ENCODE measurements around the gene SDK2. TPM values are rescaled to one million over a fixed set of nuclear protein-coding genes. Genes with fewer than 3 reads are reported as not detected.

The SDK2 gene
- total RNA-seq, 1 experiment from 2014 or later: not detected

DNA sequence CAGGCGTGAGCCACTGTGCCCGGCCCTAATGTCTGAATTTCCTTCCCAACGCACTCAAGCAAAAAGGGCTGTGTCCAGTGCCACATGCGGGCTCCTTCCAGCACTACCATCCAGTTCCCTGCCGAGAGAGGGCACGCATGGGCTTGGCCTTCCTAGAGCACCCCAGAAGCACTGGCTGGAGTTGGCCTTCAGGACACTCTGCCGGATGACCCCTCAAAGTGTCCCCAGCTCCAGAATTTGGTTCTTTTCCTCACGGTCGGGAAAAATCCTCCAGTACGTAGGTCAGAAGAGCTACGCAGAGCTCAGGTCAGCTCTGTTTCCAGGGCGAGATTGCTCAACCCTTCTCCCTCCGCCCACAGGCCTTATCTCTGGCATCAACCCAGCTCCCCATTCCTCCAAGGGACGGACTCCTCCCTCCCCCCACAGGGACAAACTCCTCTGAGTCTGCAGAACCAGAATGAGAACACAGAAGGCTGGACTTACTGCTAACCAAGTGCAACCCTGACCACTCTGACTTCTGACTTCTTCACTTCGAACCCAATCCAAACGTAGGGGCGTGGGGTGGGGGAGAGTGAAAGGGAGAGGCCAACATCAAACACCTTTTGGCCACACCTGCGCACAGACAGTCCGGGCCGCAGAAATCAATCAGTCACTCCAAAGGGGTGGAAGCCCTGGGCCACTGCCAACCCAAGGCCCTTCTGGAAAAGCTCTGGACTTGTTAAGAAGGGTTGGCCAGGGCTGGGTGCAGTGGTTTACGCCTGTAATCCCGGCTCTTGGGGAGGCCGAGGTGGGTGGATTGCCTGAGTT, 336.0 kb downstream of the SDK2 start:
- Histone ChIP-seq H3K9ac (ENCODE audit: low read length) (no peak overlapping the region), H3K4me3 (ENCODE audit: low read length) (no peak overlapping the region), H3K36me3 (ENCODE audit: insufficient read depth, low read length) (no peaks in the 10 kb centered on the region)

DNA sequence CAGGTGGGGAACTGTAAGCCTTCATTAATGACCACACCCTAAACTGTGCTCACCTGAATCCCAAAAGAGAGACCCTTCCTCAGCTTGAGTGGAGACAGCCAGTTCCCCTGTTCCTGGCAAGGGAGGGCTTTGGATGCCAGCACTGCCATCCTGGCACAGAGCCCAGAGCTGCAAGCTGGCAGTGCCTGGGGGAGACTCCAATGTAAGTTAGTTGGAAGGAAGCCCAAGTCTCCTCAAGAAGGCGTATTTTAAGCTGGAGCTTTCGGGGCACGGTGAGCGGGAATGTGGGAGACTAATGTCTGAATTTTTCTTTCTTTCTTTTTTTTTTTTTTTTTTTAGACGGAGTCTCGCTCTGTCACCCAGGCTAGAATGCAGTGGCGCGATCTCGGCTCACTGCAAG, 337.1 kb downstream of the SDK2 start:
- Histone ChIP-seq H3K27ac (ENCODE audit: low read length) (no peak overlapping the region), H3K4me3 (ENCODE audit: low read length) (no peak overlapping the region), H3K4me1 (ENCODE audit: low read length) (no peaks in the 10 kb centered on the region), H3K79me2 (ENCODE audit: low read length) (no peaks in the 10 kb centered on the region), H3K4me2 (ENCODE audit: low read depth, low read length, poor library complexity, severe bottlenecking) (no peak overlapping the region), H2AFZ (ENCODE audit: low read length) (no peak overlapping the region), H3K9me3 (ENCODE audit: low read length) (no peaks in the 10 kb centered on the region), H4K20me1 (ENCODE audit: insufficient read depth, low read depth, low read length) (no peaks in the 10 kb centered on the region), H3K36me3 (ENCODE audit: insufficient read depth, low read length) (no peaks in the 10 kb centered on the region), H3K27me3 (ENCODE audit: low read length) (no peaks in the 10 kb centered on the region), H3K9me2 (replicated peaks; ENCODE audit: insufficient read depth, low read length) (no peaks in the 10 kb centered on the region), H3K9ac (ENCODE audit: low read length) (no peak overlapping the region)
- no peak for DNase-seq

More for the DNA sequence above, 336.0 kb downstream of the SDK2 start:
- Histone ChIP-seq H3K27ac (ENCODE audit: low read length) (no peak overlapping the region), H3K9me2 (replicated peaks; ENCODE audit: insufficient read depth, low read length) (no peaks in the 10 kb centered on the region), H3K9me3 (ENCODE audit: low read length) (no peaks in the 10 kb centered on the region), H3K79me2 (ENCODE audit: low read length) (no peaks in the 10 kb centered on the region), H4K20me1 (ENCODE audit: insufficient read depth, low read depth, low read length) (no peaks in the 10 kb centered on the region), H3K4me1 (ENCODE audit: low read length) (no peaks in the 10 kb centered on the region), H3K27me3 (ENCODE audit: low read length) (no peaks in the 10 kb centered on the region), H3K4me2 (ENCODE audit: low read depth, low read length, poor library complexity, severe bottlenecking) (no peak overlapping the region), H2AFZ (ENCODE audit: low read length) (no peak overlapping the region)
- DNase-seq: no peak

DNA sequence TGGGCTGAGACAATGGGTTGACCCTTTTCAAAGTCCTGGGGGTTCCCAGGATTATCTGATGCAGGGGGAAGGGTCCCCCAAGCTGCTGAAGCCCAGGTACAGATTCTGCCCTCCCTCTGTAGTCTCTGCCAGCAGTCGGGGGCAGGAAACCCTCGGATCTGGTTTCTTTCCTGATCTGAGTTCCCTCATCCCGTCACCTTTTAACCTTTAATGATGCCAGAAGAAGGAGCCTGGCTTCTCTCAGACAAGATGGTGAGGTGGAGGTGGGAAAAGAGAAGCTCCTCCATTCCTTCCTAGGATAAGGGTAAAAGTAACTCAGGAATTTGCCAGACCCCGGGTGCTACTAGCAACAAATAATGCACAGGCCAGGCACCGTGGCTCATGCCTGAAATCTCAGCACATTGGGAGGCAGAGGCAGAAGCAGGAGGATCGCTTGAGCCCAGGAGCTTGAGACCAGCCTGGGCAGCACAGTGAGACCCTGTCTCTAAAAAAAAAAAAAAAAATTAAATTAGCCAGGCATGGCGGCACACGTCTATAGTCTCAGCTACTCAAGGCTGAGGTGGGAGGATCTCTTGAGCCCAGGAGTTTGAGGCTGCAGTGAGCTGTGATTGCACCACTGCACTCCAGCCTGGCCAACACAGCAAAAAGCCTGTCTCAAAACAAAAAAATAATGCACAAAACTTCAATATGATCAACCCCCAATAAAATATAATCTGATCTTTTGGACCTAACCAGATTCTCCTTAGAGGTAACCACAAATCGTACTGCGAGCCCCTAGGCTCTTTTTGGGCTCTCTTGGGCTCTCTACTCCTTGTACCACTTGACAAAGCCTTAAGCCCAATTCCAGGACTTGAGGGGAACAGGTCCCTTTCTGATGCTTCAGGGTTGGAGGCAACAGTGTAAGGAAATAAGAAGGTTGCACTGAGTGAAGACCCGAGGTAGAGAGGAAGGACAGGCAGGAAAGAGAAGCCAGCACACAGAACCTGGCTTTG, 338.1 kb downstream of the SDK2 start:
- DNase-seq: no peak
- Histone ChIP-seq H3K79me2 (ENCODE audit: low read length) (no peaks in the 10 kb centered on the region), H3K4me3 (ENCODE audit: low read length) (no peak overlapping the region), H3K4me2 (ENCODE audit: low read depth, low read length, poor library complexity, severe bottlenecking) (no peak overlapping the region), H3K4me1 (ENCODE audit: low read length) (no peaks in the 10 kb centered on the region), H3K36me3 (ENCODE audit: insufficient read depth, low read length) (no peaks in the 10 kb centered on the region), H3K9ac (ENCODE audit: low read length) (no peak overlapping the region), H4K20me1 (ENCODE audit: insufficient read depth, low read depth, low read length) (no peaks in the 10 kb centered on the region), H3K27ac (ENCODE audit: low read length) (no peak overlapping the region), H3K9me3 (ENCODE audit: low read length) (no peaks in the 10 kb centered on the region), H3K9me2 (replicated peaks; ENCODE audit: insufficient read depth, low read length) (no peaks in the 10 kb centered on the region), H3K27me3 (ENCODE audit: low read length) (no peaks in the 10 kb centered on the region), H2AFZ (ENCODE audit: low read length) (no peak overlapping the region; the same call in 1 of the 2 replicates)

DNA sequence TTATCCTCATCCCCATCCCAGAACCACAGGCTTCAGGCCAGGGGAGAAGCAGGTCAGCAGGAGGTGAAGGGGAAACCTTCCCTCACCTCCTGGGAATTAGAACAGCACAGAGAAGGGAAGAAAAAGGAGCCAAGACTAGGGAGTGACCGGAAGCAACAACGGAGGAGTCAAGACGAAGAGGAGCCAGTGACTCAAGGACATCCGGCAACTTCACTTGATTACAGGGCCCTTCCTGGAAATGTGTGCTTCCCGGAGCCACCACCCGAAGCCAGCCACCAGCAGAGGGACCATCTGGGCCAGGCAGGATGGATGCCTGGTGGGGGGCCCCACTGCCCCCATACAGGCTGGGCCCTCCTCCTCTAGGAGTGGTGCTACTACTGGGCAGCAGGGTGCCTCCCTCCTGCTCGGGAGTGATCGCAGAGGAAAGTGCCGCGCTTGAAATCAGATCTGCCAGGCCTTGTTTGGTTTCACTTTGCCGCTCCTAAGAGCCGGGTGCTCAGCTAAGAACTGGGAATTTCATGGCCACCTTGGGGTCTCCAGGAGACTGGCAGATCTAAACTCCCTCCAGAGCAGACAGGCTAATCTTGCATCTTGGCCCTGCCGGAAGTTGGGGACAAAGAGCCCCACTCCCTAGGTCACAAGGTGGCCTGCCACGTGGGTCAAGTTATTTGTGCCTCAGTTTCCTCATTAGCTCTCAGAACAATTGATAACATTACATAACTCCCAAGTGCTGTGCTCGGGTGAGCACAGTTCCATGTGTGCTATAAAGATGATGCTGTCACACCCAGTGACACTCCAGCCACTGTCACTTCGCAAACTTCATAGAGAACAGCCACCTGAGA, 339.1 kb downstream of the SDK2 start:
- Histone ChIP-seq H3K4me2 (ENCODE audit: low read depth, low read length, poor library complexity, severe bottlenecking) (no peak overlapping the region), H3K9me2 (replicated peaks; ENCODE audit: insufficient read depth, low read length) (no peaks in the 10 kb centered on the region), H3K27me3 (ENCODE audit: low read length) (no peaks in the 10 kb centered on the region), H3K27ac (ENCODE audit: low read length) (no peak overlapping the region), H3K36me3 (ENCODE audit: insufficient read depth, low read length) (no peaks in the 10 kb centered on the region), H3K9ac (ENCODE audit: low read length) (no peak overlapping the region), H3K4me3 (ENCODE audit: low read length) (no peak overlapping the region), H2AFZ (ENCODE audit: low read length) (no peak overlapping the region), H3K79me2 (ENCODE audit: low read length) (no peaks in the 10 kb centered on the region), H3K9me3 (ENCODE audit: low read length) (no peaks in the 10 kb centered on the region), H3K4me1 (ENCODE audit: low read length) (no peaks in the 10 kb centered on the region), H4K20me1 (ENCODE audit: insufficient read depth, low read depth, low read length) (no peaks in the 10 kb centered on the region)
- no peak for DNase-seq

DNA sequence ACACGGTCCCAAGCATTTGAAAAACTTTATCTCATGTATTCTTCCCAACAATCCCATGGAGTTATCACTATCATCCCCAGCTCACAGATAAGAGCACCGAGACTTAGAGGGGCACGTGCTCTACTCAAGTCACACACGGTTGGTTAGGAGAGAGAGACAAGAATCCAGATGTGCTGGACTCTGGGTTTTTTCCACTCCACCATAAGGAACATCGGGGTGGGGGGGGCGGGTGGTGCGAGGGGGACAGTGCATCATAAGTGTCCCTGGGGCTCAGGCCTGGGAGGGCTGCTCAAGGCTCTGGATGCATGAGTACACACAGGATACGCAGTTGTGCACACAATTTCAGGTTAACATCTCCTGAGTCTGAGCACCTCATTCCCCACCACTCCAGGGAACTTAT, 339.8 kb downstream of the SDK2 start:
- DNase-seq: no peak
- H3K36me3 ChIP-seq (ENCODE audit: insufficient read depth, low read length): no peaks in the 10 kb centered on the region
- no peaks in the 10 kb centered on the region for H4K20me1 ChIP-seq (ENCODE audit: insufficient read depth, low read depth, low read length)
- no peak overlapping the region for H3K9ac ChIP-seq (ENCODE audit: low read length)
- H2AFZ ChIP-seq (ENCODE audit: low read length): no peak overlapping the region
- no peaks in the 10 kb centered on the region for H3K9me3 ChIP-seq (ENCODE audit: low read length)
- no peaks in the 10 kb centered on the region for H3K27me3 ChIP-seq (ENCODE audit: low read length)
- no peaks in the 10 kb centered on the region for H3K9me2 ChIP-seq (replicated peaks; ENCODE audit: insufficient read depth, low read length)
- no peaks in the 10 kb centered on the region for H3K4me1 ChIP-seq (ENCODE audit: low read length)
- no peak overlapping the region for H3K27ac ChIP-seq (ENCODE audit: low read length)
- H3K79me2 ChIP-seq (ENCODE audit: low read length): no peaks in the 10 kb centered on the region
- H3K4me2 ChIP-seq (ENCODE audit: low read depth, low read length, poor library complexity, severe bottlenecking): no peak overlapping the region
- no peak overlapping the region for H3K4me3 ChIP-seq (ENCODE audit: low read length)

DNA sequence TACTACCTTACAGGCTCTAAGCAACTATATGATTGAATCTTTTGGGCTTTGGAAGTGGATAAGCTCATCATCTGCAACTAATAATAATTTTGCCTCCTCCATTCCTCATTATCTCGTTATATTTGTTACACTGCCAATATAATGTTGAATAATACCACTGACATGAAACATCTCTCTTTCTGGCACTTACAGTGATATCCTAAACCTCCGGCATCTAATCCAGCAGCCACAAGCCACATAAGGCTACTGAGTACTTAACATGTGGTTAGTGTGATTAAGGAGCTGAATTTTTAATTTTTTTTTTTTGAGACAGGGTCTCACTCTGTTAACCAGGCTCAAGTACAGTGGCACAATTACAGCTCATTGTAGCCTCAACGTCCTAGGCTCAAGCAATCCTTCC, 342.1 kb downstream of the SDK2 start:
- Histone ChIP-seq H3K9me2 (replicated peaks; ENCODE audit: insufficient read depth, low read length) (no peaks in the 10 kb centered on the region), H3K79me2 (ENCODE audit: low read length) (no peaks in the 10 kb centered on the region), H3K27ac (ENCODE audit: low read length) (no peak overlapping the region), H3K9ac (ENCODE audit: low read length) (no peak overlapping the region), H3K4me3 (ENCODE audit: low read length) (no peak overlapping the region), H4K20me1 (ENCODE audit: insufficient read depth, low read depth, low read length) (no peaks in the 10 kb centered on the region), H3K27me3 (ENCODE audit: low read length) (no peaks in the 10 kb centered on the region), H3K4me2 (ENCODE audit: low read depth, low read length, poor library complexity, severe bottlenecking) (no peak overlapping the region), H3K9me3 (ENCODE audit: low read length) (no peaks in the 10 kb centered on the region), H3K4me1 (ENCODE audit: low read length) (no peaks in the 10 kb centered on the region), H2AFZ (ENCODE audit: low read length) (no peak overlapping the region), H3K36me3 (ENCODE audit: insufficient read depth, low read length) (no peaks in the 10 kb centered on the region)
- DNase-seq: no peak

DNA sequence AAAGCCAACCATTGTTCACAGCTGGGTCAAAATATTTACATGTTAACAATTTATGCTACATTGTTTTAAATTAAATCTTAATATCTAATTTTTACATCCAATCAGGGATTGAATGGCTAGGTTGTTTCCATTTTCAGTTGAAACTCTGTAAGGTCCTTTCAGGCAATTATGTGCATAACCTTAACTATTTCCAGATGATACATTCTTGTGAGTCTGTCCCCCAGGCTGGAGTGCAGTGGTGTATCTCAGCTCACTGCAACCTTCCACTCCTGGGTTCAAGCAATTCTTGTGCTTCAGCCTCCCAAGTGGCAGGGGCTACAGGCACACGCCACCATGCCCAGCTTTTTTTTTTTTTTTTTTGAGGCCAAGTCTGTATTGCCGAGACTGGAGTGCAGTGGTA, 342.9 kb downstream of the SDK2 start:
- H3K27ac ChIP-seq (ENCODE audit: low read length): no peak overlapping the region
- H3K4me1 ChIP-seq (ENCODE audit: low read length): no peaks in the 10 kb centered on the region
- H3K4me2 ChIP-seq (ENCODE audit: low read depth, low read length, poor library complexity, severe bottlenecking): no peak overlapping the region
- no peak overlapping the region for H3K9ac ChIP-seq (ENCODE audit: low read length)
- DNase-seq: no peak
- H3K27me3 ChIP-seq (ENCODE audit: low read length): no peaks in the 10 kb centered on the region
- H3K36me3 ChIP-seq (ENCODE audit: insufficient read depth, low read length): no peaks in the 10 kb centered on the region
- H3K9me3 ChIP-seq (ENCODE audit: low read length): no peaks in the 10 kb centered on the region
- H3K79me2 ChIP-seq (ENCODE audit: low read length): no peaks in the 10 kb centered on the region
- no peak overlapping the region for H2AFZ ChIP-seq (ENCODE audit: low read length)
- no peak overlapping the region for H3K4me3 ChIP-seq (ENCODE audit: low read length)
- H3K9me2 ChIP-seq (replicated peaks; ENCODE audit: insufficient read depth, low read length): no peaks in the 10 kb centered on the region
- H4K20me1 ChIP-seq (ENCODE audit: insufficient read depth, low read depth, low read length): no peaks in the 10 kb centered on the region

Data from Karpas-422 (cell line).